Neural cell (in vitro differentiated cells): ENCODE results near the gene AXIN1.

ENCODE experiments used
- EP300 ChIP-seq: fragments of 450-650 bp; conservative IDR thresholded peaks from 2 replicates; pipeline ENCODE4 v1.6.1; 2014; ENCODE audit warnings: antibody characterized with exemption, mild to moderate bottlenecking, moderate library complexity; ENCODE audit not compliant: poor library complexity, severe bottlenecking
- EZH2 ChIP-seq: fragments of 200-600, 300-800 bp; shearing (Covaris generic), sonication (generic); IDR thresholded peaks from 2 replicates; pipeline ENCODE4 v1.6.1; 2014; ENCODE audit warnings: antibody characterized with exemption, low read length, borderline replicate concordance, mild to moderate bottlenecking; ENCODE audit not compliant: insufficient read depth, poor library complexity, severe bottlenecking
- TAF1 ChIP-seq: IDR thresholded peaks from 2 replicates; pipeline ENCODE4 v1.6.1; 2012; ENCODE audit warnings: low read depth
- TF ChIP-seq, protein P1 (sequence below): fragments of 450-650 bp; IDR thresholded peaks from 2 replicates; pipeline ENCODE4 v1.5.1; 2014; ENCODE audit warnings: antibody characterized with exemption, mild to moderate bottlenecking, moderate library complexity; ENCODE audit not compliant: poor library complexity, severe bottlenecking

DNA sequence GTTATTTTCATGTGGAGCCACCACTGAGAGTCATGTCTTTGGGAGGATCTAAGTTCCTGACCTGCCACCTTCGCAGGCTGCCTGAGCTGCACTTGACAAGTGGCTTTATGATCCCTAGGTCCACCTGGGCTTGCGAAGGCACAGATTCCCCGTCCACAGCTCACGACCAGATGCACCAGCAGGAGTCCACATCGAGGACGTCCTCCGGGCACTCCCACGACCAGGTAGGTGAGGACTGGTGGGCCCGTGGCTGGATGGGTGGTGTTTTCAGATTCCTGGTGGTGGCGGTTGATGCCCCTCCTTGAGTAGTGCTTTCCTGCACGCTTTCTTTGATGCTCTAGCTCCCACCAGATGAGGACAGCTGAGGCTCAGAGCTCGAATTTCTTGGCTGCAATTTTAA, 103.1 kb downstream of the AXIN1 start:
- TF ChIP-seq, protein P1, sequence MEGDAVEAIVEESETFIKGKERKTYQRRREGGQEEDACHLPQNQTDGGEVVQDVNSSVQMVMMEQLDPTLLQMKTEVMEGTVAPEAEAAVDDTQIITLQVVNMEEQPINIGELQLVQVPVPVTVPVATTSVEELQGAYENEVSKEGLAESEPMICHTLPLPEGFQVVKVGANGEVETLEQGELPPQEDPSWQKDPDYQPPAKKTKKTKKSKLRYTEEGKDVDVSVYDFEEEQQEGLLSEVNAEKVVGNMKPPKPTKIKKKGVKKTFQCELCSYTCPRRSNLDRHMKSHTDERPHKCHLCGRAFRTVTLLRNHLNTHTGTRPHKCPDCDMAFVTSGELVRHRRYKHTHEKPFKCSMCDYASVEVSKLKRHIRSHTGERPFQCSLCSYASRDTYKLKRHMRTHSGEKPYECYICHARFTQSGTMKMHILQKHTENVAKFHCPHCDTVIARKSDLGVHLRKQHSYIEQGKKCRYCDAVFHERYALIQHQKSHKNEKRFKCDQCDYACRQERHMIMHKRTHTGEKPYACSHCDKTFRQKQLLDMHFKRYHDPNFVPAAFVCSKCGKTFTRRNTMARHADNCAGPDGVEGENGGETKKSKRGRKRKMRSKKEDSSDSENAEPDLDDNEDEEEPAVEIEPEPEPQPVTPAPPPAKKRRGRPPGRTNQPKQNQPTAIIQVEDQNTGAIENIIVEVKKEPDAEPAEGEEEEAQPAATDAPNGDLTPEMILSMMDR, result no peak
- no peak for TF ChIP-seq TAF1
- no peak for TF ChIP-seq EZH2
- TF ChIP-seq EP300, result no peak
